ENCODE measurements around the gene FAXC.

FAXC gene

DNA sequence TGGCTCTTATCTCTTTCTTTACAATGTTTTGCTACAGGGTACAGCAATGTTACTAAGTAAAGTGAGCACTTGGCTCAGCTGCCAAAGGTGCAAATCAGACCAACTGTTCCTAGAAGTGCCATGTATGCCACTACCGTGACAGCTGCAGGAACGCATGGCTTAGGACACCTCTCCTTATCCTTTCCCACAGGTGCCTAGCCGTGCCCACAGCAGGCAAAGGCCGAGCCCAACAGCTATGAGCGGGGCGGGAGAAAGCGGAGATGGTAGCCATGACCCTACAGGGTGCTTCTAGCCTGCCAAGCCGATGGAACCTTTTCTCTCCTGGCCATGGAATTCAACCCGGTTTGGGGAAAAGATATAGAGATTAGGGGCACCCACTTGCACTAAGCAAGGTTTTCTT is 97.1 kb downstream of the FAXC start:
- H3K4me3 ChIP-seq (replicated peaks; ENCODE audit: low read depth, low read length): no peak overlapping the region
- no peak for DNase-seq (ENCODE audit: extremely low read depth, low read depth)
- TF ChIP-seq, protein P1, sequence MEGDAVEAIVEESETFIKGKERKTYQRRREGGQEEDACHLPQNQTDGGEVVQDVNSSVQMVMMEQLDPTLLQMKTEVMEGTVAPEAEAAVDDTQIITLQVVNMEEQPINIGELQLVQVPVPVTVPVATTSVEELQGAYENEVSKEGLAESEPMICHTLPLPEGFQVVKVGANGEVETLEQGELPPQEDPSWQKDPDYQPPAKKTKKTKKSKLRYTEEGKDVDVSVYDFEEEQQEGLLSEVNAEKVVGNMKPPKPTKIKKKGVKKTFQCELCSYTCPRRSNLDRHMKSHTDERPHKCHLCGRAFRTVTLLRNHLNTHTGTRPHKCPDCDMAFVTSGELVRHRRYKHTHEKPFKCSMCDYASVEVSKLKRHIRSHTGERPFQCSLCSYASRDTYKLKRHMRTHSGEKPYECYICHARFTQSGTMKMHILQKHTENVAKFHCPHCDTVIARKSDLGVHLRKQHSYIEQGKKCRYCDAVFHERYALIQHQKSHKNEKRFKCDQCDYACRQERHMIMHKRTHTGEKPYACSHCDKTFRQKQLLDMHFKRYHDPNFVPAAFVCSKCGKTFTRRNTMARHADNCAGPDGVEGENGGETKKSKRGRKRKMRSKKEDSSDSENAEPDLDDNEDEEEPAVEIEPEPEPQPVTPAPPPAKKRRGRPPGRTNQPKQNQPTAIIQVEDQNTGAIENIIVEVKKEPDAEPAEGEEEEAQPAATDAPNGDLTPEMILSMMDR (IDR thresholded peaks at IDR 0.05; ENCODE audit: low read depth, low read length, missing control alignments): no peak

DNA sequence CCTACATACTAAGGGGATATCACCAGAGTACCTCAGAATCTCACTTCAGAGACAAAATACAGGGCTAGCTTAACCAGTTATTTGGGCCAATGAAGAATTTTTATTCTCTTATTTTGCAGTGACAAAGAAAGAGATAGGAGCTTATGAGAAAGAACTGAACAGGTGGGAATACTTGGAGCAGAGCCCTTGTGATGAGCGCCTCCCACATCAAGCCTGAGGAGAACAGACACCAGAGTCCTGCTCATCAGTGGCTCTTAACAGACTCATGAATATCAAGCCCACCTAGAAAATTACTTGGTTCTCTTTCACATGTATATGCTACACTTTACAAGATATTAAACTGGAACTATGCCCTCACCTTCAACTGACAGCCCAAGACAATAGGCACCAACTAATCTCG is 99.0 kb downstream of the FAXC start:
- no peak for DNase-seq (ENCODE audit: extremely low read depth, low read depth)
- TF ChIP-seq, protein P1 (IDR thresholded peaks at IDR 0.05; ENCODE audit: low read depth, low read length, missing control alignments): no peak
- no peak overlapping the region for H3K4me3 ChIP-seq (replicated peaks; ENCODE audit: low read depth, low read length)

DNA sequence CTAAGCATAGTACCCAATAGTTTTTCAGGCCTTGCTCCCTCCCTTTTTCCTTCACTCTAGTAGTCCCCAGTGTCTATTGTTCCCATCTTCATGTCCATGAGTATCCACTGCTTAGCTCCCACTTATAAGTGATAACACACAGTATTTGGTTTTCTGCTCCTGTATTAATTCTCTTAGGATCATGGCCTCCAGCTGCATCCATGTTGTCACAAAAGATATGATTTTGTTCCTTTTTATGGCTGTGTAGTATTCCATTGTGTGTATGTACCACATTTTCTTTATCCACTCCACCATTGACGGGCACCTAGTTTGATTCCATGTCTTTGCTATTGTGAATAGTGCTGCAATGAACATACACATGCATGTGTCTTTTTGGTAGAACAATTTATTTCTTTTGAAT is 102.9 kb downstream of the FAXC start:
- DNase-seq (ENCODE audit: extremely low read depth, low read depth): no peak
- no peak overlapping the region for H3K4me3 ChIP-seq (replicated peaks; ENCODE audit: low read depth, low read length)
- TF ChIP-seq, protein P1 (IDR thresholded peaks at IDR 0.05; ENCODE audit: low read depth, low read length, missing control alignments): no peak

DNA sequence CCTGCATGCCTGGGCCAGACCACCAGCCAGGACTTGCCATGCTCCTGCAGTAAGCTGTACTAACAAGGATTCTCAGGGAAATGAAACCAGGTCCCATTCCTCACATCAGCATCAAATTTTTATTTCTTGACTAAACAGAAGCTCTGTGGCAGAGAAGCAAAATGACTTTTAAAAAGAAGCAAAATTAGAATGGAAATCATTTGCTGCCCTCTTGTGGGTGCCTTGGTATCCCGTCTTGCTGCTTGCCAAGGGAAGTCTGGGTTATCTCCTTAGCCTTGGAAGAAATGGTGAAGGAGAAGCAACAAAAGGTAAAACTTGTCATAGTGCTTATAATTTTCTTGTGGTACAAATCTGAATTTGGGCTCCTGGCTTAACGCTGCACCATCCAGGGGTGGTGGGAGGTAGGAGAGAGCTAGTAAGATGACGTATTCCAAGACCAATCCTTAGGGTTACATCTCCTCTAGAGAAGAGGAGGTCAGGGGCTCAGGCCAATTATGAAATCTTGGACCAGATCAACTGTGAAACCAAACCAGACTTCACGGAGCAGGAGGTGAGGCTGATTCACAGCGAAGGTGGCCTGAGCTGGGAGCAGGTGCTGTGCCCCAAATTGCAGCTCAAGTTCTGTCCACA is 107.5 kb downstream of the FAXC start:
- TF ChIP-seq, protein P1 (IDR thresholded peaks at IDR 0.05; ENCODE audit: low read depth, low read length, missing control alignments): peak; percentile 18
- DNase-seq (ENCODE audit: extremely low read depth, low read depth): peak; percentile 10

DNA sequence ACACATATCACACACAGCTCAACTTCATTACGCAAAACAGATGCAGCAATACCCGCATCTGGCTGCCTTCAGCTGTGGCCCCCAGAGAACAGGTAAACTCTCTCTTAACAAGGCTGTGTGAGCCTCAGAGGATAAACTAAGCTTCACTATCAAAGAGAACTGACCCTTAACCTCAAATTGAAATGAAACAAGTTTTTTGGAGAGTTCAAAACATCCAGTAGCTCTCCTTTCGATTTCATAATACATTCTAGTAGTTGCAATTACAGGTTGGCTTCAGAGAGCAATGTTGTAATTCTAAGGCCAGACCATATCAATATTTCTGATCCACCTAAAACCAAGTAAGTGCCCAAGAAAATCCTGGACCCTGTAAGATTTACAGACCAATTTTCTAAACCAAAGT is 113.5 kb downstream of the FAXC start:
- no peak overlapping the region for H3K4me3 ChIP-seq (replicated peaks; ENCODE audit: low read depth, low read length)
- DNase-seq (ENCODE audit: extremely low read depth, low read depth): no peak
- TF ChIP-seq, protein P1 (IDR thresholded peaks at IDR 0.05; ENCODE audit: low read depth, low read length, missing control alignments): no peak

More for the DNA sequence above, 107.5 kb downstream of the FAXC start:
- no peak overlapping the region for H3K4me3 ChIP-seq (replicated peaks; ENCODE audit: low read depth, low read length)

DNA sequence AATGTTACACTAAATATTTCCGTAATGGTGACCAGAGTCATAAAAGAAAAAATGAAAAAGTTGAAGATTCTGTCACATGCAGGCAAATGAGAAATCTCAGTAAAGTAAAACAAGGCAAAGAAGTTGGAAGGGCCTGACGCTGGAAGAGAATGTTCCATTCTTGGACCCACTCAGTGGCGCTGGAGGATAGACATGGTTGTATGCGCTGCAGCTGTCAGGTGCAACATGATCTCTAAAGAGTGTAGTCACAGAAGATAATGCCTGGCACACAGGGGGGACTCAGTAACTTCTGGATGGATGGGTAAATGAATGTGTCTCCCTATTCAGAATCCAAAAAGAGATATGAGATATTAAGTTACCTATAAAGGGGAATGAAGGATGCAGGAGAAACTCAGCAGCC is 116.3 kb downstream of the FAXC start:
- no peak overlapping the region for H3K4me3 ChIP-seq (replicated peaks; ENCODE audit: low read depth, low read length)
- DNase-seq (ENCODE audit: extremely low read depth, low read depth): no peak
- TF ChIP-seq, protein P1 (IDR thresholded peaks at IDR 0.05; ENCODE audit: low read depth, low read length, missing control alignments): no peak

DNA sequence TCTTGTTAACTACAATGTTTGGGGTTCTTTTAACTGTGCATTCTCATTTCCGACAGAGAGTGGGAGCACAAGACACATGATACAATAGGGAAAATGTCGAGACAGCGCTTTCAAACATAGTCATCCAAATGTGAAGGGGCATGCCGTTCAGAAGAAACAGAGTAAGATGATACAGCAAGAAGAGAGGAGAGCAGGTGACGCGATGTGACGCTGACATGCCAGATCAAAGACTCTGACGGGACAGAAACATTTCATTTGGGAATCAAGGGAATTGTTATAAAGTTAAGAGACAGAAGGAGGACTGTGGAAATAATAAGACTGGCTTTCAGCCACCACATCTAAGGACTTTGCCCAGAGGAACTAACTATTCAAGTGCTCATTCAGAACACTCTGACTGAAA is 117.4 kb downstream of the FAXC start:
- H3K4me3 ChIP-seq (replicated peaks; ENCODE audit: low read depth, low read length): no peak overlapping the region
- DNase-seq (ENCODE audit: extremely low read depth, low read depth): no peak
- TF ChIP-seq, protein P1 (IDR thresholded peaks at IDR 0.05; ENCODE audit: low read depth, low read length, missing control alignments): no peak

Measured in HFF-Myc (cell line).